Upper lobe of left lung (tissue), 4 donors: Measurements from ENCODE around the gene UXT.

Source experiments
- CTCF ChIP-seq, 6 experiments: fragments of 450-650 bp in 4 of 6; fragments of 200-600 bp in 2 of 6; sonication (generic) in 2 of 6; IDR thresholded peaks; one replicate each; pipeline ENCODE4 v1.5.1; 2016 to 2019; ENCODE audit warnings: antibody characterized with exemption in 6 of 6
- EP300 ChIP-seq, 4 donors: sonication (generic); formaldehyde crosslinking; IDR thresholded peaks; one replicate each; pipeline ENCODE4 v1.5.1; 2017; ENCODE audit warnings: antibody characterized with exemption in 4 of 4, control low read depth in 2 of 4
- POLR2A ChIP-seq, 4 donors: fragments of 450-650 bp; IDR thresholded peaks; one replicate each; pipeline ENCODE4 v1.5.1; 2016 to 2017; ENCODE audit warnings: antibody characterized with exemption in 4 of 4, mild to moderate bottlenecking in 2 of 4
- POLR2AphosphoS5 ChIP-seq, 2 donors: sonication (generic); formaldehyde crosslinking; IDR thresholded peaks; one replicate each; pipeline ENCODE4 v1.5.1; 2017; ENCODE audit warnings: antibody characterized with exemption in 2 of 2

DNA sequence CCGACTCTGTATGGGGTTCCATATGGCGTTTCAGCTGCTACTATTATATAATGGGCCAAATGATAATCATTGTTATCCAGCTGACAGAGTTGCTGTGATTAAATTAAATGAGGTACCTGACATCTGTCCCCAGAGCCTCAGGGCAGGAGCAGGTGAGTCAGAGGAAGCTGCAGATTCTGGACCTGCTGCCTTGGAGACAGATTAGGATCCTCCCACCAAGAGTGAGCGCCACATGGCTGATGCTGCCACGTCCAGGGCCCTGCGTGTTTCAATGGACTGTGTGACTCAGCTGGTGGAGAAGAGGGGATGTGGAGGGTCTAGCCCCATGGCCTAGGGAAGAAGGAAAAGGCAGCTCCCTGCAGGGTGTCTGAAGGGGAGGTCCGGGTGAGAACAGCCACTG is 28.3 kb upstream of the UXT start:
- TF ChIP-seq POLR2AphosphoS5 (IDR thresholded peaks at IDR 0.05) (no peak), CTCF (IDR thresholded peaks at IDR 0.05) (no peak), POLR2A (IDR thresholded peaks at IDR 0.05) (no peak), EP300 (IDR thresholded peaks at IDR 0.05) (no peak)
